ENCODE data around the gene VWA5B1.
A peak's percentile ranks its signal among the peaks of the same experiment; 100 is the strongest.

Gene VWA5B1

GRCh38 chr1:20347699-20348098, 57.0 kb downstream of the VWA5B1 start:
- DNase-seq (ENCODE audit: low read depth in 3 of 3), result no peak

DNA sequence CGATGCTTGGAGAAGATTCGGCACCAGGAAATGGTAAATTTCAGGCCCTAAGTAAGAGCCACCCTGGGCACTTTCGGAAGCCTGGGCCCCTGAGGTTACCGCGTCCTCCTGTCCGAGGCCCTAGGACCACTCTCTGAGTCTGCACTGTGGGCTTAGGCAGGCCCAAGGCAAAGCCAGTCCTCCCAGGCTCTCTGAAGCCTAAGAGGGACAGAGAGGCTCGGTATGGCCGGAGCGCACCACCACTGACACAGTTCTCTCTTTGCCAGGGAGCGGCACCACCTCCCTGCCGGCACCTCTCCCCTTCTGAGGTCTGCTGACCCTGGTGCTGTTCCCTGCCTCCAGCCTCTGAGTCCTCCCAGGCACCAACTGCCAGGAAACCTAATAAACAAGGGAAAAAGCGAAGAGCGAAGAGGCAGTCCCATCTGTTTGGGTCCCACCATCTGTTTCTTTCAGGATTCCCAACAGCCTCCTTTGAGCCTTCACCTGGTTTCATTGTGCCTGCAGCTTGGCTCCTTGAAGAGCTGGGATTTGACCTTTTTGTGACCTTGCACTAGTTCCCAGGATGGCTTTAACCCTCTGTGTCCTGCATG, 57.7 kb downstream of the VWA5B1 start:
- DNase-seq (ENCODE audit: low read depth in 3 of 3), result no peak

DNA sequence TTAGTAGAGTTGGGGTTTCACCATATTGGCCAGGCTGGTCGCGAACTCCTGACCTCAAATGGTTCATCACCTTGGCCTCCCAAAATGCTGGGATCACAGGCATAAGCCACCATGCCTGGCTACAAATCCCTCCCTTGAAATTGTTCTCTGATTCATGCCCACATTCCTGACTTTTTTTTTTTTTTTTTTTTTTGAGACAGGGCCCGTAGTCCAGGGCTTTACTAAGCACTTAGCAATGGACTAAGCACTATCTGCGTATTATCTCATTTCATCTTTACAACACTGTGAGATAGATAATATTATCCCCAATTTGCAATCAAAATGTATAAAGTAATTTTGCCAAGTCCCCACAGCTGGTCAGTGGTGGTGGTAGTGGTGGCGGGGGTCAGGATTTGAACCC, 58.9 kb downstream of the VWA5B1 start:
- no peak for DNase-seq (ENCODE audit: low read depth in 3 of 3)

GRCh38 chr1:20349971-20350370, 59.3 kb downstream of the VWA5B1 start:
- no peak for DNase-seq (ENCODE audit: low read depth in 3 of 3)

DNA sequence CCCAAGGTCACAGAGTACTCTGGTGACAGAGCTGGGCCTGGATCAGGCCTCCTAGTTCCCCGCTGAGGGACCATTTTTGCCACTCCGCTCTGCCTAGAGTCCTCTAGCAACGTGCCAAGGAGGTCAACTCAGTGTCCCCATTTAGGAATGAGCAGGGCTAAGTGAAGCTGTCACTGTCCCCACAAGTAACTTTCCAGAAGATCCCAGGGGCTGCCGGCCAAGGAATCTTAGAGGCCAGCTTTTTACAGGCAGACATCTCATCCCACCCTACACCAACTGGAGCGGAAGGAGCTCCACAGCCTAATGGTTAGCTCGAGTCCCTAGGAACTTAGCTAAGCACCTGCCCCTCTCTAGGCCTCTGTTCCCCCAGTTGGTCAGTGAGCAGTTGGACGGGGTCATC, 59.7 kb downstream of the VWA5B1 start:
- no peak for DNase-seq (ENCODE audit: low read depth in 3 of 3)

DNA sequence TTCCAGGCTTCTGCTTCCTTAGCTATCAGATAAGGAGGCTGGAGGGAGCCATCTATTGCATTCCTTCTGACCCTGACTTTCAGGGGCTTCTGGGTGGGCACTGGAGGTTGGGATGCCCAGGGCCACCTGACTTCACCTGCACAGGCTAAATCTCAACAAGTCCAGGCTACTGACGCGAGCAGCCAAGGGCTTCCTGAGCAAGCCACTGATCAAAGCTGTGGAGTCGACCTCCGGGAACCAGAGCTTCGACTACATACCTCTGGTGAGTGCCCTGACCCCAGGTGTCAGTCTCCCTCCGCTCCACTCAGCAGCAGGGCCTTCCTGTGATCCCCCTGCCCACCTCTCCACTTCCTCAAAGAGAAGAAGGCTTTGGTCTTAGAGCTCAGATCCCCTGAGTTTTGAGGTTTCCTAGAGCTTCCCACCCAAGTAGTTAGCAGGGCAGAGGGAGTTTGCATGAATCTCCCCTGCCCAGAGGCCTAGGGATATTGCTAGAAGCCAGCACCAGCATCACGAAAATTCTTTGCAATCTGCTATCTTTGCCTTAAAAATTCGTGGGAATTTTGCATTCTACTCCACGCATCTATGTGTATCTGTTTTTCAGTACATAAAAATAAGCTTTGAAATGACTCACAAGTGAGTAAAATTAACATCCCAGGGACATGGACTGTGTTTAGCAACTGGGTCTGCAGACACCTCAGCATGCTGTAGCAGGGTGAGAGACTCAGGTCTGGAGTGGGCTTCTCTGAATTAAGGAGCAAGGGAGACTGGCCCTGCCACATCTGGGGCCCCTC, 61.4 kb downstream of the VWA5B1 start:
- no peak for DNase-seq (ENCODE audit: low read depth in 3 of 3)

DNA sequence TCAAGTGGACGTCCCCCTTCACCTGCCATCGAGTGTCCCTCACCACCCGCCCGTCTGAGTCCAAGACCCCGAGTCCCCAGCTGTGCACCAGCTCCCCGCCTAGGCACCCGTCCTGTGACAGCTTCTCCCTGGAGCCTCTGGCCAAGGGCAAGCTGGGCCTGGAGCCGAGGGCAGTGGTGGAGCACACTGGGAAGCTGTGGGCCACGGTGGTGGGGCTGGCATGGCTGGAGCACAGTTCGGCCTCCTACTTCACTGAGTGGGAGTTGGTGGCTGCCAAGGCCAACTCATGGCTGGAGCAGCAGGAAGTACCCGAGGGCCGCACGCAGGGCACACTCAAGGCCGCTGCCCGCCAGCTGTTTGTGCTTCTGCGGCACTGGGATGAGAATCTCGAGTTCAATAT, 63.2 kb downstream of the VWA5B1 start:
- no peak for DNase-seq (ENCODE audit: low read depth in 3 of 3)

- DNase-seq (ENCODE audit: low read depth in 3 of 3), result no peak
Measured at GRCh38 chr1:20354610-20355009, 63.9 kb downstream of the VWA5B1 start.

GRCh38 chr1:20355101-20355827, 64.6 kb downstream of the VWA5B1 start:
- DNase-seq (ENCODE audit: low read depth in 3 of 3), result no peak

GRCh38 chr1:20355828-20356735, 65.4 kb downstream of the VWA5B1 start:
- DNase-seq (ENCODE audit: low read depth in 3 of 3), result no peak

- DNase-seq (ENCODE audit: low read depth in 3 of 3), result no peak
Measured at GRCh38 chr1:20356850-20357459, 66.3 kb downstream of the VWA5B1 start.

DNA sequence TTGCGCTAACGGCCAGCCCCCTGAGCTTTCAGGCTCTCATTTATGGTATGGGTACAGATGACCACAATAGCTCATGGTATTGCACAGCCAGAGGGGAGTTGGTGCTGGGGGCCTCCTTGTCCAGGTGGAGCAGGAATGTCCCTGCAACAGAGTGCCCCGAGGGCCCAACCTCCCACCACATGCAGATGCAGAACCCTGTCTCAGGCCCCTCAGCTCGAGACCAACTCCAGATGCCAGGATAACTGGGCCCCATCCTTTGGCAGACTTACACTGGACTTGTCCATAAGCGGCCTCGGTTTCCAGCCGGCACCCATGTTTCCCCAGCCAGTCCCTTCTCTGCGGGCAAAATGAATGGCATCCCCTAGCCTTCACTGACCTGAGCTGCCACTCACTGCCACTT, 67.1 kb downstream of the VWA5B1 start:
- DNase-seq (ENCODE audit: low read depth in 3 of 3), result no peak

DNA sequence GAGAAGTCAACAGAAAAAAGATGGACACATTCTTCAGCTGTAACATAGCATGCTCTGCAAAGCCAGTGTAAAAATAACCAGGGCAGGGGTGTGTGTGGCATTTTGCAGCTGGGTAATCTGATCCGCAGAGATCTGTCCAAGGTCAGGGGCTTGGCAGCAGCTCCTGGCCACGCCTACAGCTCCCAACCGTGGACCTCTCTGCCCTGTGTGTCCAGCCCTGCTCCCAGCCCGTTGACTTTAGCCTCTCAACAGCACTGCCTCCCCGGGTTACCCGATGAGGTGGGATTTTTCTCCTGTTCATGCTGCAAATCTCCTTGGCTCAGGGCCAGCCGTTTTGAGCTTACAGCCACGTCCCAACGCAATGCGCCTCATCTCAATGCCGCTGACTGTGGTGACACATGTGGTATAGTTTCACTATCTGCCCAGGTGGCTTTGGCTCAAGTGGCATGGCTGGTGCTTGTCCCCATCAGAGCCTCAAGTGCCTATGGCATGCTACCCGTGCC, 68.1 kb downstream of the VWA5B1 start:
- no peak for DNase-seq (ENCODE audit: low read depth in 3 of 3)

GRCh38 chr1:20359451-20360330, 69.0 kb downstream of the VWA5B1 start:
- DNase-seq (ENCODE audit: low read depth in 3 of 3), result peak; percentile 43 to 69 (median 43)

DNA sequence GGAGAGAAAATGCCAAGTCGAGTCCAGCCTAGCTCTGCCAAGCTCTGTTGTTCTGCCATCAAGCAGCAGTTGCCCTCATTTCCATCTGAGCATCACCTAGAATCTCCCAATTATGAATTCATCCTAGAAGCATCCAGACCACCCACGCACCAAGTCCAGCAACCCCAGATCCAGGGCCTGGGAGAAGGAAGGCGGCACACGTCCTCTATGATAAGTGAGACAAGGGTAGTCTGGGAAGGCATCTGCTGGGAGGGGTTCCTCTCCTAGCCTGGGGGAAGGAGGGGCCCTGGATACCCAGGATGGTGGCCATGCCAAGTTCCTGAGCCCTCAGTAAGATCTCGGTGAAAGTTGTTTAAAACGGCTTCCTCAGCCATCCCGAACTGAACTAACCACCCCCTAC, 70.7 kb downstream of the VWA5B1 start:
- DNase-seq (ENCODE audit: low read depth in 3 of 3), result no peak

DNA sequence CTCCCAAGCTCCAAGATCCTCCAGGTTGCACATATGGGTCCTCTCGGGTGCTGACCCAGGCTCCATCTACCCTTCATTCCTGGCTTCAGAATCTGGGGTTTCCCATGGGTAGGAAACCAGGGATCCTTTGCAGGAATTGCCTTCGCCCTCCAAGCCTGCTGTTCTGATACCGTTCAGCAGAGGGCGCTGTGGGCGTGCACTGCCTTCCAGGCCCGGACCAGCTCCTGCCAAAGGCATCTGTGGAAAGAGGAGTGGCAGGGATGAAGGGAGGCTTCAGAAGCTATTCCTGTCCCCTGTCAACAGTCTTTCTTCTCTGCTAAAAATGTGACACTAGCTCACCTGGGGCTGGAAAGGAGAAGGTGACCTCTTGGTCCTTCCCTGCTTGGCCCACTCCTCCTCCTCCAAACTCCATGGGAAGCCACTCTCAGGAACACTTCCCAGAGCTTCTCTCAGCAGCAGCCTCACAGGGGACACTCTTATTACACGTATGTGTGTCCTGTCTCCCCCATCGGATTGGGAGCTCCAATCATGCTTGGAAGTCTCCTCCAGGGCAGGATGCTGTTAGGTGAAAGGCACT, 71.2 kb downstream of the VWA5B1 start:
- peak in 2 of 3 experiments; percentile 16 to 32 for DNase-seq (ENCODE audit: low read depth in 3 of 3)

DNA sequence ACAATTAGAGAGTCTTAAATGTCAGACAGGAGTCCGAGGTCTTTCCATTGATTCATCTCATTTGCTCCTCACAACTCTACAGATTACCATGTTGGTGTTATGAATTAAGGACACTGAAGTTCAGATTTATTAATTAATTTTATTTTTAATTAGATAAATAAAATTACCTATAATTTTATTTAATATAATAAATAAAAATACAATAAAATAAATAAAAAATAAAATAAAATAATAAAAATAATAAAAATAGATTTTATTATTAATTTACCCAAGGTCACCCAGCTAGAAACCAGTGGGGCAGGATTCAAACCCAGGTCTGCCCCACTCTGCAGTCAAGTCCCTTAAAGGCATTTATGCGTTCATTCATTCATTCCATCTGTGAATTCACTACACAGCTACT, 72.2 kb downstream of the VWA5B1 start:
- DNase-seq (ENCODE audit: low read depth in 3 of 3), result no peak

- DNase-seq (ENCODE audit: low read depth in 3 of 3), result no peak
Measured at GRCh38 chr1:20365421-20366055, 74.9 kb downstream of the VWA5B1 start.

GRCh38 chr1:20366056-20366462, 75.4 kb downstream of the VWA5B1 start:
- no peak for DNase-seq (ENCODE audit: low read depth in 3 of 3)
